Measurements from ENCODE around the gene NEDD8. TPM values are rescaled to one million over a fixed set of nuclear protein-coding genes. Genes with fewer than 3 reads are reported as not detected.
A peak's percentile ranks its signal among the peaks of the same experiment; 100 is the strongest.

Gene NEDD8
- total RNA-seq, 2 donors from 2014 or later, result 126 to 150 TPM

DNA sequence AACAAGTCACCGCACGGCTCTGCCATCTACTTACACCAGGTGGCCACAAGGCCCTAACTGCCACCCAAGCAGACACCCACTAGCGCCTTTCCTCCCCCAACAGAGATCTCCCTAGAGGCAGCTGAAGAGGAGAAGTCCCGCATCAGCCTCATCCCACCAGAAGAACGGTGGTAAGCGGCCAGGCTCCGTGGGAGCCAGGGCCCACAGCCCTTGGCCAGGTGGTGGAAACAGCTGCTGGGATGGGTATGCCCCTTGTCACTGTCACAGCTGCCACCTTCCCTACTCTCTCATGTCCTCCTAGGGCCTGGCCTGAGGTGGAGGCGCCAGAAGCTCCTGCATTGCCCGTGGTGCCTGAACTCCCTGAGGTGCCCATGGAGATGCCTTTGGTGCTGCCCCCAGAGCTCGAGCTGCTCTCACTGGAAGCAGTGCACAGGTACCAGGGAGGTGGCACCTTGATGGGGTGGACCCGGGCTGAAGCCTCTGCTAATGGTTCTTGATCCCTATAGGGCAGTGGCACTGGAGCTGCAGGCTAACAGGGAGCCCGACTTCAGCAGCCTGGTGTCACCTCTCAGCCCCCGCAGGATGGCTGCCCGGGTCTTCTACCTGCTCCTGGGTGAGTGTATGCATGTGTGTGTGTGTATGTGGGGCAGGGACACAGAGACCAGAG, 52.7 kb downstream of the NEDD8 start:
- no peaks in the 10 kb centered on the region for H3K27me3 ChIP-seq
- intact Hi-C loops (cut with DNase I), result no loop called here
- peak overlapping the region; percentile 5 for H3K27ac ChIP-seq
- no peaks in the 10 kb centered on the region for H3K9me3 ChIP-seq
- no peak for DNase-seq
- no peak overlapping the region for H3K4me3 ChIP-seq
- H3K36me3 ChIP-seq, result no peaks in the 10 kb centered on the region
- no peaks in the 10 kb centered on the region for H3K4me1 ChIP-seq
- TF ChIP-seq, protein P1, sequence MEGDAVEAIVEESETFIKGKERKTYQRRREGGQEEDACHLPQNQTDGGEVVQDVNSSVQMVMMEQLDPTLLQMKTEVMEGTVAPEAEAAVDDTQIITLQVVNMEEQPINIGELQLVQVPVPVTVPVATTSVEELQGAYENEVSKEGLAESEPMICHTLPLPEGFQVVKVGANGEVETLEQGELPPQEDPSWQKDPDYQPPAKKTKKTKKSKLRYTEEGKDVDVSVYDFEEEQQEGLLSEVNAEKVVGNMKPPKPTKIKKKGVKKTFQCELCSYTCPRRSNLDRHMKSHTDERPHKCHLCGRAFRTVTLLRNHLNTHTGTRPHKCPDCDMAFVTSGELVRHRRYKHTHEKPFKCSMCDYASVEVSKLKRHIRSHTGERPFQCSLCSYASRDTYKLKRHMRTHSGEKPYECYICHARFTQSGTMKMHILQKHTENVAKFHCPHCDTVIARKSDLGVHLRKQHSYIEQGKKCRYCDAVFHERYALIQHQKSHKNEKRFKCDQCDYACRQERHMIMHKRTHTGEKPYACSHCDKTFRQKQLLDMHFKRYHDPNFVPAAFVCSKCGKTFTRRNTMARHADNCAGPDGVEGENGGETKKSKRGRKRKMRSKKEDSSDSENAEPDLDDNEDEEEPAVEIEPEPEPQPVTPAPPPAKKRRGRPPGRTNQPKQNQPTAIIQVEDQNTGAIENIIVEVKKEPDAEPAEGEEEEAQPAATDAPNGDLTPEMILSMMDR (IDR thresholded peaks at IDR 0.05), result no peak
- H3K9ac ChIP-seq (ENCODE audit: low read depth in 2 of 2, low read length in 2 of 2), result no peak overlapping the region

- Histone ChIP-seq H3K36me3 (no peaks in the 10 kb centered on the region), H3K9ac (ENCODE audit: low read depth in 2 of 2, low read length in 2 of 2) (no peak overlapping the region)
- TF ChIP-seq, protein P1 (IDR thresholded peaks at IDR 0.05), result no peak
Observed at GRCh38 chr14:24178399-24179178, 53.6 kb downstream of the NEDD8 start.

DNA sequence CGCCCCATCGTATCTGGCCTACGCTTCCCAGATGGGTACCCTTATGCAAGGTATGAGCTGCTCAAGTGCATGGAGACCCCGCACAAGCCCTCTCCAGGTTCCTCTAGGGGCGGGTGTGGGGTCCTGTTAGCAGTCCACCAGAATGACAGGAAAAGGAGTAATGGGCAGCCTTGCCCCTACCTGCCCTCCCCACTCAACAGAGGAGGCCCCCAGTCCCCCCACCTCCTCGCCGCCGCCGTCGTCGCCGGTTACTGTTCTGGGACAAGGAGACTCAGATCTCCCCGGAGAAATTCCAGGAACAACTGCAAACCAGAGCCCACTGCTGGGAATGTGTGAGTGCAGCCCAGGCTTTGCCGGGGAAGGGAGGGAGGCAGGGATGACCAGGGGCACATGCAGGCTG, 54.3 kb downstream of the NEDD8 start:
- Histone ChIP-seq H3K4me1 (no peaks in the 10 kb centered on the region), H3K9me3 (no peaks in the 10 kb centered on the region), H3K36me3 (no peaks in the 10 kb centered on the region), H3K27ac (no peak overlapping the region), H3K27me3 (no peaks in the 10 kb centered on the region), H3K4me3 (no peak overlapping the region), H3K9ac (ENCODE audit: low read depth in 2 of 2, low read length in 2 of 2) (no peak overlapping the region)
- intact Hi-C loops (cut with DNase I), result no loop called here
- DNase-seq, result no peak
- TF ChIP-seq, protein P1 (IDR thresholded peaks at IDR 0.05), result no peak

More at GRCh38 chr14:24178399-24179178, 53.6 kb downstream of the NEDD8 start:
- intact Hi-C loops (cut with DNase I), result no loop called here
- no peak for DNase-seq
- Histone ChIP-seq H3K27ac (no peak overlapping the region), H3K9me3 (no peaks in the 10 kb centered on the region), H3K4me1 (no peaks in the 10 kb centered on the region), H3K4me3 (no peak overlapping the region), H3K27me3 (no peaks in the 10 kb centered on the region)

GRCh38 chr14:24177041-24177825, 54.9 kb downstream of the NEDD8 start:
- TF ChIP-seq, protein P1 (IDR thresholded peaks at IDR 0.05), result no peak
- Histone ChIP-seq H3K9me3 (no peaks in the 10 kb centered on the region), H3K4me3 (no peak overlapping the region), H3K4me1 (no peaks in the 10 kb centered on the region), H3K27ac (no peak overlapping the region), H3K9ac (ENCODE audit: low read depth in 2 of 2, low read length in 2 of 2) (no peak overlapping the region), H3K36me3 (no peaks in the 10 kb centered on the region), H3K27me3 (no peaks in the 10 kb centered on the region)
- intact Hi-C loops (cut with DNase I), result no loop called here
- DNase-seq, result no peak

DNA sequence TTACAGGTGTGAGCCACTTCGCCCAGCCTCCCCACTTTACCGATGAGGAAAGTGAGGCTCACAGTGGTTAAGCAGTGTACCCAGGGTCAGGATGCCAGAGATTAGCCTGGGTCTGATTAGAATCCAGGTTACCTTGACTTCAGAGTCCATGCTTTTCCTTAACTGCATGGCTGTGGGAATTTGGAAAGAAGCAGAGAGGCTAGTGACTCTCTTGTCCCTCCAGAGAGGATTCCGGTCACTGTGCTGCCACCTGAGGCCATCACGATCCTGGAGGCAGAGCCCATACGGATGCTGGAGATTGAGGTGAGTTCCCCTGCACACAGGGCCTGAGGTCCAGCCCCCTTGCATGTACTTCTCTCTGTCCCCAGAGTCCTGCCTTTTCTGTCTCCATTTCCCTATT, 55.6 kb downstream of the NEDD8 start:
- intact Hi-C loops (cut with DNase I), result no loop called here

More for the DNA sequence above, 55.6 kb downstream of the NEDD8 start:
- Histone ChIP-seq H3K9me3 (no peaks in the 10 kb centered on the region), H3K36me3 (no peaks in the 10 kb centered on the region), H3K4me3 (no peak overlapping the region), H3K9ac (ENCODE audit: low read depth in 2 of 2, low read length in 2 of 2) (no peak overlapping the region), H3K27me3 (no peaks in the 10 kb centered on the region), H3K4me1 (no peaks in the 10 kb centered on the region), H3K27ac (no peak overlapping the region)
- TF ChIP-seq, protein P1 (IDR thresholded peaks at IDR 0.05), result no peak
- no peak for DNase-seq
